Ascending aorta (tissue), 2 donors: ENCODE data around the gene IFNGR1. TPM values are rescaled to one million over a fixed set of nuclear protein-coding genes. Genes with fewer than 3 reads are reported as not detected.
A peak's percentile ranks its signal among the peaks of the same experiment; 100 is the strongest.

Experiments
- DNase-seq, 2 donors: peaks; one replicate each; pipeline ENCODE4 v3.0.0-alpha.2; 2019; ENCODE audit warnings: low spot score in 2 of 2
- H3K27ac ChIP-seq, 2 donors: fragments of 200-600 bp; sonication (generic); one replicate each; pipeline ENCODE4 v1.5.1; 2016 to 2017; ENCODE audit warnings: mild to moderate bottlenecking in 1 of 2
- H3K27me3 ChIP-seq: fragments of 200-600 bp; sonication (generic); one replicate; pipeline ENCODE4 v1.5.1; 2017
- H3K36me3 ChIP-seq, 2 donors: fragments of 200-600 bp; sonication (generic); one replicate each; pipeline ENCODE4 v1.5.1; 2016
- H3K4me1 ChIP-seq, 2 donors: fragments of 200-600 bp; sonication (generic); one replicate each; pipeline ENCODE4 v1.5.1; 2016 to 2017; ENCODE audit warnings: mild to moderate bottlenecking in 1 of 2
- H3K4me3 ChIP-seq, 2 donors: fragments of 200-600 bp; sonication (generic); one replicate each; pipeline ENCODE4 v1.5.1; 2016 to 2017; ENCODE audit warnings: mild to moderate bottlenecking in 1 of 2
- H3K9me3 ChIP-seq, 2 donors: fragments of 200-600 bp; sonication (generic); one replicate each; pipeline ENCODE4 v1.5.1; 2016
- intact Hi-C: fragments of 100-400 bp; cut with DNase I; formaldehyde crosslinking; loops from one replicate; pipeline ENCODE4 v1.15.1; 2023
- total RNA-seq: library from RNA; depleted of rRNA; stranded (reverse); fragments of >200 nt; gene quantifications from one replicate; pipeline ENCODE4 v1.1.0, GENCODE V29; 2016
- TF ChIP-seq, protein P1 (sequence below), 3 experiments: fragments of 200-600 bp in 2 of 3; fragments of 450-650 bp in 1 of 3; sonication (generic) in 2 of 3; IDR thresholded peaks; one replicate each; pipeline ENCODE4 v1.5.1; 2016 to 2019; ENCODE audit warnings: antibody characterized with exemption in 3 of 3, mild to moderate bottlenecking in 1 of 3, moderate library complexity in 1 of 3

Gene IFNGR1
- total RNA-seq, 1 donor from 2014 or later: 47.7 TPM

GRCh38 chr6:137246164-137246563 is 27.0 kb upstream of the IFNGR1 start:
- intact Hi-C loops: no loop called here
- no peak for DNase-seq
- no peaks in the 10 kb centered on the region for H3K36me3 ChIP-seq
- no peaks in the 10 kb centered on the region for H3K9me3 ChIP-seq
- TF ChIP-seq, protein P1, sequence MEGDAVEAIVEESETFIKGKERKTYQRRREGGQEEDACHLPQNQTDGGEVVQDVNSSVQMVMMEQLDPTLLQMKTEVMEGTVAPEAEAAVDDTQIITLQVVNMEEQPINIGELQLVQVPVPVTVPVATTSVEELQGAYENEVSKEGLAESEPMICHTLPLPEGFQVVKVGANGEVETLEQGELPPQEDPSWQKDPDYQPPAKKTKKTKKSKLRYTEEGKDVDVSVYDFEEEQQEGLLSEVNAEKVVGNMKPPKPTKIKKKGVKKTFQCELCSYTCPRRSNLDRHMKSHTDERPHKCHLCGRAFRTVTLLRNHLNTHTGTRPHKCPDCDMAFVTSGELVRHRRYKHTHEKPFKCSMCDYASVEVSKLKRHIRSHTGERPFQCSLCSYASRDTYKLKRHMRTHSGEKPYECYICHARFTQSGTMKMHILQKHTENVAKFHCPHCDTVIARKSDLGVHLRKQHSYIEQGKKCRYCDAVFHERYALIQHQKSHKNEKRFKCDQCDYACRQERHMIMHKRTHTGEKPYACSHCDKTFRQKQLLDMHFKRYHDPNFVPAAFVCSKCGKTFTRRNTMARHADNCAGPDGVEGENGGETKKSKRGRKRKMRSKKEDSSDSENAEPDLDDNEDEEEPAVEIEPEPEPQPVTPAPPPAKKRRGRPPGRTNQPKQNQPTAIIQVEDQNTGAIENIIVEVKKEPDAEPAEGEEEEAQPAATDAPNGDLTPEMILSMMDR (IDR thresholded peaks at IDR 0.05): no peak
- H3K27me3 ChIP-seq: no peaks in the 10 kb centered on the region
- H3K4me3 ChIP-seq: no peak overlapping the region
- no peak overlapping the region for H3K27ac ChIP-seq
- H3K4me1 ChIP-seq: peaks cover 0 to 6% of the 10 kb centered on the region in 2 donors

DNA sequence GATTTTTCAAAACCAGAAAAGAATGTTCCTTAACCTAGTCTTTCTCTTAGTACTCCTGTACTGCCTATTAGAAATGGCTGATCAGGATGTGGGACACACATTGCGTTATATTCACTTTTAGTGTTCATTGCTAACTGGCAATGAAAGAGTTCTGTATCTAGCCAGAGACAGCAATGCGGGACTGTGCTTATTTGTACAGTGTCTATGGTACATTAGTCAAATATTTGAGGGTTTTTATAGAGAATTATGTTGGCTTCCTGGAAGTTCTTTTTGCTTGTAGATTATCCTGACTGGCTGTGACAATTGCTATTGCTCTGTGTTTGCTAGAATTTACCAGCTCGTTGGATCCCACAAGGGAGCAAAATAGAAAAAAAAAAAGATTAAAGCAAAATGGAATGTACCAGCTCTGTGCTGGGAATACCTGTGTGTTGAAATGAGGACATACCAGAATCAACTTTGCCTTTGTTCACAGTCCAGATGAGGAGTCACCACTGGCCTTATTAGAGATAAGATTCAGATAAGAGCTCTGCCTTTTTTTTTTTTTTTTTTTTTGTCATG is 22.4 kb upstream of the IFNGR1 start:
- no peaks in the 10 kb centered on the region for H3K27me3 ChIP-seq
- H3K36me3 ChIP-seq: no peaks in the 10 kb centered on the region
- H3K4me1 ChIP-seq: peaks cover 0 to 10% of the 10 kb centered on the region in 2 donors
- TF ChIP-seq, protein P1 (IDR thresholded peaks at IDR 0.05): no peak
- DNase-seq: no peak
- peak overlapping the region in 1 of 2 donors; percentile 43 for H3K27ac ChIP-seq
- H3K9me3 ChIP-seq: no peaks in the 10 kb centered on the region
- no peak overlapping the region for H3K4me3 ChIP-seq
- intact Hi-C loops: no loop called here

GRCh38 chr6:137240168-137240567 is 21.0 kb upstream of the IFNGR1 start:
- Histone ChIP-seq H3K27ac (peak overlapping the region in 1 of 2 donors; percentile 3), H3K4me1 (peaks cover 0 to 11% of the 10 kb centered on the region in 2 donors), H3K9me3 (no peaks in the 10 kb centered on the region), H3K4me3 (no peak overlapping the region), H3K36me3 (no peaks in the 10 kb centered on the region), H3K27me3 (no peaks in the 10 kb centered on the region)
- peak; percentile 21 to 86 for DNase-seq
- TF ChIP-seq, protein P1 (IDR thresholded peaks at IDR 0.05): no peak
- intact Hi-C loops: no loop called here

GRCh38 chr6:137237413-137238170 is 18.4 kb upstream of the IFNGR1 start:
- Histone ChIP-seq H3K9me3 (no peaks in the 10 kb centered on the region), H3K27me3 (no peaks in the 10 kb centered on the region), H3K4me1 (peaks cover 5 to 17% of the 10 kb centered on the region in 2 donors), H3K36me3 (no peaks in the 10 kb centered on the region), H3K4me3 (no peak overlapping the region), H3K27ac (peak overlapping the region; percentile 29 to 57)
- intact Hi-C loops: no loop called here
- DNase-seq: no peak
- TF ChIP-seq, protein P1 (IDR thresholded peaks at IDR 0.05): no peak

GRCh38 chr6:137236581-137237355 is 17.6 kb upstream of the IFNGR1 start:
- H3K4me1 ChIP-seq: peaks cover 5 to 16% of the 10 kb centered on the region in 2 donors
- TF ChIP-seq, protein P1 (IDR thresholded peaks at IDR 0.05): no peak
- no peak for DNase-seq
- H3K4me3 ChIP-seq: no peak overlapping the region
- H3K36me3 ChIP-seq: no peaks in the 10 kb centered on the region
- intact Hi-C loops: no loop called here
- H3K27ac ChIP-seq: peak overlapping the region; percentile 29 to 57
- H3K27me3 ChIP-seq: no peaks in the 10 kb centered on the region
- H3K9me3 ChIP-seq: no peaks in the 10 kb centered on the region
